HG03521 (cell line): ENCODE measurements around the gene NR6A1.
A peak's percentile ranks its signal among the peaks of the same experiment; 100 is the strongest.

Experiments
- ATAC-seq: cut with Tn5 transposase; IDR thresholded peaks from one replicate; pipeline ENCODE4 v1.9.1; 2021; ENCODE audit warnings: mild to moderate bottlenecking, moderate library complexity; ENCODE audit not compliant: unreplicated experiment

NR6A1 gene

DNA sequence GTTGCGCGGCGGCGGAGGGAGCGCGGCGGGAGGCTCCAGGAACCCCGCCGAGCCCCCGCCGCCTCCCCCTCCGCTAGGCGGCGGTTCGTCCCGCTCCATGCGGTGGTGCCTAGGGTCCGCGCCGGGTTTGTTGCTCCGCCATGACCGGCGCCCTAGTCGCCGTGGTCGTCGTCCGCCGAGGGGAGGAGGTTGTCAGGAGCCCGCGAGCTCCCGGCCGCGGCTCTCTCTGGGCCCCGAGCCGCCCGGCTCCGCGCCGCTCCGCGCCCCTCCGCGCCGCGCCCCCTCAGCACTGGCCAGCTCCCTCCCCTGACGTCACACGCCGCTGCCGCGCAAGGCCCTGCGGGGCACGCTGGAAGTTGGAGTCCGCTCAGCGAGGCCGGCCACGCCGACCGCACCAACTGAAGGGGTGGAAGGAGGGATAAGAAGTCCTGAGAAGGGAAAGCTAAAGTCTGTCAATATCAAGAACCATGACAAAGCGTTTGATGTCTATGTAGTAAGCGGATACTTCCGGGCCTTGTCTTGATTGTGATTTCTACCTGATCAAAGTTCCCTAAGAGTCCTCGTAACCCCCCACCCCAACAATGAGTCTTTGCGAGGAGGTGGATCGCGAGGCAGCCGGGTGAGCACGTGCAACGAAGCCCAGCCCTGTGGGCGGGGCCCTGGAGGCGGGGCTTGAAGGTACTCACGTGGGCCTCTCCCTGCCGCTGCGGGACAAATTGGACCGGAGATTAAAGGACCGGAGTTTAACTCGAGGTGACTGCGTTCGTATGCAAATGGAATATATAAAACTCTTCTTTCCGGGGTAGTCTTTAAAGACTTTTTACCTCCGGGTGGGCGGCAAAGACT, at the start of gene NR6A1:
TSS of gene NR6A1 (minus strand) at position 291 of the 846 bp plus-strand sequence.
- ATAC-seq: peak; percentile 87

DNA sequence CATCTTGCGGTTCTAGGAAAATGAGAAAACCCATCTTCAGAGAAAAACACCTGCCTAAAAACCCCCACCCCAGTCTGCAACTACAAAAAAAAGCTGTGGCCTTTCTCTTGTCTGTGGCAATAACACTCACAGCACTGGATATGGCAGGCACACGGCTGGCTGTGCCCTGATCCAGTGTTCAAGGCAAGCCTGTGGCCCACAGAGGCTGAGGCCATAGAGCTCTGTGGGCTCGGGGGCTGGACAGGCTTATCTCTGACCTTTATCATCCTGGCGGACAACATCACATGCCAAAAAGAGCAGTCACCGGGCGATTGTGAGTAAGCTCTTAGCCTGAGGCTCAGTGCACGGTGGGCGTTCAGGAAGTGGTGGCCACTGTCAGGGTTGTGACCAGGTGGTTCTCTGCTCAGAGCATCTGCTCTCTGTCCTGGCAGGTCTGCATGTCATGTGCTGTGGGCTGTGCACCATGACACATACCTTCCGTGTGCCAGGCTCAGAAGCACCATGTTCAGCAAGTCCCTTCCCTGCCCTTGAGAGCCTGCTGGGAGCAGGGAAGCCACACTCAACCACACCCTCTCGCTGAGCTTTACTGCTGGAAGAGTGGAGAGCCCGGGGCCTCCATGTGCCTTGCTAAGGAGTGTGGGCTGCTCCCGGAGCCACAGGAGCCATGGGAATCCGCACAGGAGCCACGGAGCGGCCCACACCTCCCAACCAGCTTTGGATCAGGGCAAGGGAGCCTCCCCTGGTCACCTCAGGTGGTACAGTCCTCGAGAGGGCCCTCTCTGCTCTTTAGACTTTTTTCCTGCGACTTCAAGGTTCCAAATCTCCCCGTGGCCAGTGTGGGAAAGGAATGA, 47.5 kb upstream of the NR6A1 start:
- ATAC-seq: no peak

DNA sequence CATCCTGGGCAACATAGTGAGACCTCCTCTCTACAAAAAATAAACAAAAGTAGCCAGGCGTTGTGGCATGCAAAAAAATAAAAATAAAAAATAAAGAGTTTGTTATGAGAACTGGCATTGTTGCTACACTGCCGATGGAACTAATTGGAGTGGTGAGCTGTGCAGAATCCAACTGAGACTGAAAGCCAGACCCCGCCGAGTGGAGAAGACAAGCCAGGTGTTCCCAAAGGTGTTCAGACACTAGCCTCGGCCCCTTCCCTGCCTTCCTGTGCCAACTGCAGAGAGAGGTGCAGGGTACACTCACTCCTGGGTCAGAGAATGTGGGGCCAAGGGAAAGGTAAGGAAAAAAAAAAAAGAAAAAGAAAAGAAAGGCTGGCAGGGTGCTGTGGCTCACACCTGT, 44.5 kb upstream of the NR6A1 start:
- no peak for ATAC-seq

DNA sequence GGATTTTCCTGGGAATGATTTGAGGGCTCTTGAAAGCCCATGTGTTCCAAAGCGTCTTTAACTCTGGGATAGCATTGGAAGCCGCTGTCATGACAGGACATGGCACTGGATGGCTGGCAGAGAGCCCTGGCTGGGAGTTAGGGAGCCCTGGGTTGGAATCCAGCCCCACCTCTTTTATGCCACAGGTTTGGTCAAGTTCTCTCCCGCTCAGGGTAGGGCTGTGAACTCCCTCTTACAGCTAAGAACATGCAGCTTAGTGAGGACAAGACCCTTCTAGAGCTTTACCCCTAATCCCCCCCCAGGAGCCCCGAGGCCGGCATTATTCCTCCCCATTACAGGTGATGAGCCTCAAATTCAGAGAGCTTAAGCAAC, 43.0 kb upstream of the NR6A1 start:
- ATAC-seq: no peak

DNA sequence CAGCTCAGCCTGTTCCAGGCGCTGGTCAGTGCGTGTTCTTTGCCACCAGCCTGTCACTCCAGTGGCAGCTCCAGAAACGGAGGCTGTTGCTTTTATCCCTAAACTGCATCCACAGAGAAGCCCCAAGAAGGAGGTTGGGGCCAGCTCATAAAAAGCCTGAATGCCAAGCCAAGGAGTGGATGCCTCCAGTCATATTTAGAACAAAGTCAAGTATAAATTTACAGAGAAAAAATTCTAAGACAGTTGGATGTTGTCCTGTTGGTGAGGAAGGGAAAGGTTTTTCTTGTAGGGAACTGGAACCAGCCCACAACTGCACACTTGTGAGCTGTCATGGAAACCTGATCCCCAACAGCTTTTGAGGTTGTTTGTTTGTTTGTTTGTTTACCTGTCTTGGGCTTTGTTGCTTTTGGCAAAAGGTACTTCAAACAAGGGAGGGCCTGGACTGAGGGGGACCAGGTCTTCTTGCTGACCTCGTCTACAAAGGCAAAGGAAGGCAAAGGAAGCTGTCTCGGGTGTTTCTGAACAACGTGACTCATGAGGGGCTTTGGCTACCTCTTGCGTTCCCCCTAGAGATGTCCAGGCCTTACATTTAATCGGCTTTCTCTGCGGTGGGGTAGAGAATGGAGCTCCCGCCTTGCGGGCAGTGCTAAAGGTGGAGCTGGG, 42.5 kb upstream of the NR6A1 start:
- no peak for ATAC-seq

DNA sequence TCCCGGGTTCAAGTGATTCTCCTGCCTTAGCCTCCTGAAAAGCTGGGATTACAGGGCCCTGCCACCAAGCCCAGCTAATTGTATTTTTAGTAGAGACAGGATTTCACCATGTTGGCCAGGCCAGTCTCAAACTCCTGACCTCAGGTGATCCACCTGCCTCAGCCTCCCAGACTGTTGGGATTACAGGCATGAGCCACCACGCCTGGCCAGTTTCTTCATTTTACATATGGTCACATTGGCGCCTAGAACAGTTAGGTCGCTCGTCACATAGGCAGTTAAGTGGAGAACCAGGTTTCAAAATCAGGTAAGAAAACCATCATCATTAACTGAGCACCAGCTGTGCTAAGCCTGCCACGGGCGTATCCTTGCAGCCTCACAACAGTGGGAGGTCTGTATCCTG, 41.9 kb upstream of the NR6A1 start:
- ATAC-seq: no peak

DNA sequence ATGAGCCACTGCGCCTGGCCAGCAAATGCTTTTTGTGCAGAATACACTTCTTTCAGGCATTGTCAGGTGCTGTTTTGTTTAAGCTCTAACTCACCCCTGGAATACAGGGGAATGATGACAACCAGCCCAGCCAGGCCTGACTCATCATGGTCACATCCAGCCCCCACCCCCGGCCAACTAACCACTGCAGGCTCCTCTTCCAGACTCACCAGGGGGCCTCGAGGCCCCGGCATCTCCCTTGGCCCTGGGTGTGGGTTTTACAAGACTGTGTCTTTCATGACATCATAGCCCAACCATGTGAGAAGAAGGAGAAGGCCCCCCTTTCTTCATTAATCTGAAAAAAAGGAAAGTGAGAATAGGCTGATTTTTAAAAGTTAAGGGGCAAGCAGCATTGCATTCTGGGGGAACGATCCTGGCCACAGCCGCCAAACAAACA, 41.3 kb upstream of the NR6A1 start:
- no peak for ATAC-seq

DNA sequence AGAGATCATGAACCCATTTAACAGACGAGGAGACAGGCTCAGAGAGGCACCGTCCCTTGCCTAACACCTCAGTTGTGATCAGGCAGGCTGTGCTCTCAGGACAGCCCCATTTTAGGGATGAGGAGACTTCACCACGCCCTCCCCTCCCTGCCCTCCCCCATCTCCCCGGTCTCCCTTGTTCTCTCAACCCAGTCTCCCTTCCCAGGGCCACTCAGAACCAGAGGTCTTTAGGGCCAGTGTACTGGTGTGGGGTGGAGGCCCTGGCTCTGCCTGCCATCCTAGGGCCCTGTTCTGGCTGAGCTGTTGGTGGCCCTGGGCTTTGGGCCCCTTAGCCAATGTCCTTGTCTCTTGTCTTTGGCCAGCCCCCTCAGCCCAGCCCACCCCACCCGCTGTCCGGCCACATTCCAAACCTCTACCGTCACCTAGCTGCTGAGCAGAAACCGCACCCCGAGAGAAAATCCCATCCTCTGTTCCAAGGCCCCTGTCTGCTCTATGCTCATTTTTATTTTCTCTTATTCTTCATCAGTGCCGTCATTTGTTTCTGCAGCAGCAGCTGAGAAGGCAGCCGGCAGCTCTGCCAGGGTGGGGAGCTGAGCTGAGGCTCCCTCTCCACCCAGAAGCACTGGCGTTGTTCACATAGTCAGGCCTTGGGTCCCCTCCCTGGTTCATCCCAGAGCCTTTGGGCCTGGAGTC, 39.7 kb upstream of the NR6A1 start:
- ATAC-seq: no peak

DNA sequence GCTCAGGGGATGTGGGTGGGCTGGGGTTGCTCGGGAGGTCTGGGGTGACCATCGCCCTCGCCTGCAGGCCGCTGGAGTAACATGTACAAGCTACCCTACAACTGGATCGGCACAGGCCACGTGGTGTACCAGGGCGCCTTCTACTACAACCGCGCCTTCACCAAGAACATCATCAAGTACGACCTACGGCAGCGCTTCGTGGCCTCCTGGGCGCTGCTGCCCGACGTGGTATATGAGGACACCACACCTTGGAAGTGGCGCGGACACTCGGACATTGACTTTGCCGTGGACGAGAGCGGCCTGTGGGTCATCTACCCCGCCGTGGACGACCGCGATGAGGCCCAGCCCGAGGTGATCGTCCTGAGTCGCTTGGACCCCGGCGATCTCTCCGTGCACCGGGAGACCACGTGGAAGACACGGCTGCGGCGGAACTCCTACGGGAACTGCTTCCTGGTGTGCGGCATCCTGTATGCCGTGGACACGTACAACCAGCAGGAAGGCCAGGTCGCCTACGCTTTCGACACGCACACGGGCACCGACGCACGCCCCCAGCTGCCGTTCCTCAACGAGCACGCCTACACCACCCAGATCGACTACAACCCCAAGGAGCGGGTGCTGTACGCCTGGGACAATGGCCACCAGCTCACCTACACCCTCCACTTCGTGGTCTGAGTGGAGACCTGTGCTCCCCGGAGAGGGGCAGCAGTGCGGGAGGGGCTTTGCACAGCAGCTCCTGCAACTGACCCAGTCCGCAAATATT, 38.8 kb upstream of the NR6A1 start:
- no peak for ATAC-seq

DNA sequence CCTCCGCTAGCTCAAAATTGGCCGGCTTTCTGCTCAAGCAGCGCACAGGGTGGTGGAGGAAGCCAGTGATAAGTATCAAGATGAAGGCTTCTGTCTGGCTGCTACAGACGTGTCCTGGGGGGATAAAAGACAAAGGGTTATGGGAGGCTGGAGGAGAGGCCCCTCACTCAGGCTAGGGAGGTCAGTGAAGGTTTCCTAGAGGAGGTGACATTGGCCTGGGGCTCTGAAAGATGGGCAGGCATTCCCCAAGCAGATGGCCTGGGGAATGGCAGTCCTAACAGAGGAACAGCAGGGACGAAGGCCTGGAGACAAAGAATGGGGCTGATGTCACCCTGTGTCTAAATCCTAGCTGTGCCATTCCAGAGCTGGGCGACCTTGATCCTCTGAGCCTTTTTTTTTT, 38.1 kb upstream of the NR6A1 start:
- no peak for ATAC-seq

DNA sequence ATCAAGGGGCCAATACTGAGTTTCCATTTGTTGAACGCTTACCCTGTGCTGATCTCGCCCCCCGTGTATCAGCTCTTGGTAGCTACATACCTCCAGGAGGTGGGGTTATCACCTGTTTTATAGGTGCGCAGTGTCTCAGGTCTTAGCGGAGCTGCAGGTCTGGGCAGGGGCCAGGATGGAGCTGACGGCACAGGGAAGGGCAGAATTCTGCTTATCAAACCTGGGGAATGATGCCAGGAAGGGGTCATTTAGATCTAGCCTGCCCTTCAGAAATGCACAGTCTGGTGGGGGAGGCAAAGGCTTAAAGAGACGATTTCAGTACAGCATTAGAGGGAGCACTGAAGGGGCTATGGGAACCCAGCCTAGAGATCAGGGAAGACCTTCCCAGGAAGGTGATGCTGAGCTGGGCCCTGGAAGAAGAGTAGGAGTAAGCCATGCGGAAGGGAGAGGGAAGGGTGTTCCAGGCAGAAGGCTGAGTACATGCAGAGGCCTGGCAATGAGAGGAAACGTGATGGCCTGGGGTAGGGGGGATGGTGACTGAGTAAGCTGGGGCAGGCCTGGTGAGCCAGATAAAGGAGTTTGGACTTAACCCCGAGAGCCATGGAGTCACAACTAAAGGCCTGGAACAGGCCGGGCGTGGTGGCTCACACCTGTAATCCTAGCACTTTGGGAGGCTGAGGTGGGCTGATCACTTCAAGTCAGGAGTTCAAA, 37.3 kb upstream of the NR6A1 start:
- ATAC-seq: no peak

DNA sequence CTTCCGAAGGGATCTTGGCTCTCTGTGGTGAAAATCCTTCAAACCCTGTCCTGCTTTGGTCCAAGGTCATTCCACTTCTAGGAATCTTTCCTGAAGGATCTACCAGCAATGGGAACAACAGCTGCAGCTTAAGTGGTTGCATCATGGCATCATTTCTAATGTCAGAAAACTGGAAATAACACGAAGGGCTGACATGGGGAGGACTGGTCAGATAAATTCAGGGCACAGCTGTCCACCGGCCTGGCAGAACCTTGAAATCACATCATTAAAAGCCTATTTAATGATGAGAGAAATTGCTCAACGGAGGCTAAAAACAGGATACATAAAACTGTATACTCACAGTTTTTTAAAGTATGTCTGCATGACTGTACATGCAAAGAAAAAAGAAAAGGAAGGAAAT, 34.1 kb upstream of the NR6A1 start:
- no peak for ATAC-seq

DNA sequence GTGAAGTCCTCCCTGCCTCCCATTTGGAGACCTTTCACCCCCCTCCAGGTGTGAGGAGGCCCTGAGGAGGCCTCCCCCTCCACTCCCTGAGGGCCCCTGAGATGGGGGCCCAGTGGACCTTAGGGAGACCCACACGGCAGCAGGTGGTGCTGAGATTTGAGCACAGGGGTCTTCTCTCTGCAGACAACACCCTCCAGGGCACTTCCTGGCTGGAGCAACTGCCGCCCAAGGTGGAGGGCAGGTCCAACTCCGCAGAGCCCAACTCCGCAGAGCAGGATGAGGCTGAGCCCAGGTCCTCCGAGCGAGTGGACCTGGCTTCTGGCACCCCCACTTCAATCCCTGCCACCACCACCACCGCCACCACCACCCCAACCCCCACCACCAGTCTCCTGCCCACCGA, 32.8 kb upstream of the NR6A1 start:
- no peak for ATAC-seq

DNA sequence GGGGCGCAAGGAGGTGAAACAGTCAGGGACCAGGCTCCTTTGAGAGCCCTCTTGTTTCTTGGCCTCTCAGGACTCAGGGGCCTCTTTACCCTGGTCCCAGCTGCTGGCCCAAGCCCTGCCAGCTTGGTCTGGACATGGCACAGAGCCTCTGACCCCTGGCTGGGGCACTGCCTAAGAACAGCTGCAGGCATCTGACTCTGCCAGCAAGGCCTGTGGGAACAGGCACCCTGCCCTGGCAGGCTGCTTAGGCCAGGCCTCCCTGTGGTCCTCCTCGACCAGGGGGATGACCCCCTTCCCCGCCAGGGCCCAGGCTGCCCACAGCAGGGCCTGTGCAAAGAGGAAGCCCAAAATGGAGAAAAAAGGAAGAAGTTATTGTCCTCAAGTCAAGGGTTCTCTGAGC, 31.3 kb upstream of the NR6A1 start:
- no peak for ATAC-seq

DNA sequence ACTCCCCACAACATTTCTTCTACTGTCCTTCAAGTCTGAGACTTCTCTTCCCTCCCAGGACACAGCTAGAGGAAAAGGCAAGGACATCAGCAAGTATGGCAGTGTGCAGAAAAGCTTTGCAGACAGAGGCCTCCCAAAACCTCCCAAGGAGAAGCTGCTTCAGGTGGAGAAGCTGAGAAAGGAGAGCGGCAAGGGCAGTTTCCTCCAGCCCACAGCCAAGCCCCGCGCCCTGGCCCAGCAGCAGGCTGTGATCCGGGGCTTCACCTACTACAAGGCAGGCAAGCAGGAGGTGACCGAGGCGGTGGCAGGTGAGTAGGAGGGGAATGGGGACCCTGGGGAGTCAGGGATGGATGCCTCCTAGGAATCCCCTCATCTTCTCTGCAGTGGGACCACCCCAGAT, 30.2 kb upstream of the NR6A1 start:
- no peak for ATAC-seq

DNA sequence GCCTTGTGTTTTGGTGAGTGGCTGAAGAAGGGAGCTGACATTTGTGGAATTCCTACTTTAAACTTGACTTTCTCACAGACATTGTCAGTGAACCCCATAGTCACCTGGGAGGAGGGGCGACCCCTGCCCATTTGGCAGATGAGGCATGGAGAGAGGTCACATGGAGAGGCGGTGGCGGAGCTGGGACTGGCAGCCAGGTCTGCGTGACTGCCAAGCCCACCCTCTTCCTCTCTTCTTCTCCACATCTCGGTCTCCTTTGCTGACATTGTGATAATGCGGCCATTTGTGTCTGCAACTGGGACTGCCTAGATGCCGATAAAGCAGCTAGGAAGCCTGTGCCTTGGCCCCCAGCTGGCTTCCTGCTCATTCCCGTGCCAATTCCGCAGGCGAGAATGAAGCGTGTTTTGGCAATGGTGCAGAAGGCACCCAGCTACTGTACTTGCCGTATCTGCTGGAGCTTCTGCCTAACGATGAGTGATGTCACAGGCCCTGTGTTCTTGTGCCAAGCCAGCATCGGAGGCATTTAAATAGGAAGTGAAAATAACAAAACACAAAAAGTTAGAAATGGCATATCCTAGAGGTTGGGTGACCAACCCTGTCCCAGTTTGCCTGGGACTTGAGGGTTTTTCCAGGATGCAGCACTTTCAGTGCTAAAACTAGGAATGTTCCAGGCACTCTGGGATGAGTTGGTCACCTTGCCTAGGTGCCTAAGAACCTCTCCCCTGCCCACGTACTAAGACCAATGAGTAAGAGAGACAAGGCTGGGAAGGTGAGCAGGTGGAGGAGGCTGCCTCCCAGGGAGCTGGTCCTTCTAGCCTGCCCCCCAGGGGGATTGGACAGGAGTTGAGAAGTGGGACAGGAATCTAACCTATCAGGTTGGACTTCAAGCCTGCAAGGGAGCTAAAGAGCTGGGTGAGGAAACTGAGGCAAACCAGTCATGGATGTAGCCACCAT, 29.5 kb upstream of the NR6A1 start:
- no peak for ATAC-seq

DNA sequence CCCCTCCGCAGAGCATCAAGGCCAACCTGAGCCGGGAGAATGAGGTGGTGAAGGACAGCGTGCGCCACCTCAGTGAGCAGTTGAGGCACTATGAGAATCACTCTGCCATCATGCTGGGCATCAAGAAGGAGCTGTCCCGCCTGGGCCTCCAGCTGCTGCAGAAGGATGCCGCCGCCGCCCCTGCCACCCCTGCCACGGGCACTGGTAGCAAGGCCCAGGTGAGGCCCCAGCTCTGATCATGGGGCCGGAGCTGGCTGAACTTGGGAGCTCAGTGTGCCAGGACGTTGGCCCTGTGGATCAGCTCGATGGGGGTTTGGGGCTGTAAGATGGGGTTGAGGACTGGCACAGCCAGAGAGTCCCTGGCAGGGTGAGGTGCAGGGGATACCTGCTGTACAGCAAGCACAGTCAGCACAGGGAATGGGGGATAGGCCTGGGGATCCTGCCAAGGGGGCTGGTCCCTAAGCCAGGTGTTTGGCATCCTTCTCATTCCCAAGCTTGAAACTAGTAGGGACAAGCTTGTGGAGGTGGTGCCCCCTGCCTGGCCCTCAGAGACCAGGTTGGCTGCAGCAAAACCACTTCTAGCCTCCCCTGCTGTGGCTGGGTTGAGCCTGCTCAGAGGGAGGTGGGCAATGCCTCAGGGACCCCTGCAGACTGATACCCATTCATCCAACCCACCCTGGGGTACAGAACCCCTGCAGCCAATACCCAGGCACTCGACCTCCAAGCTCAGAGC, 28.3 kb upstream of the NR6A1 start:
- ATAC-seq: no peak
